HG02763 (cell line): ENCODE results near the gene SEMA4A.
"Not testable (repeated sequence)": the region's sequence is repeated elsewhere in the genome, so short reads cannot be mapped to it uniquely, and the experiment has no call there.

Experiments
- ATAC-seq: cut with Tn5 transposase; IDR thresholded peaks from one replicate; pipeline ENCODE4 v1.9.1; 2021; ENCODE audit warnings: mild to moderate bottlenecking, moderate library complexity; ENCODE audit not compliant: unreplicated experiment

SEMA4A gene

GRCh38 chr1:156118177-156118868 is 35.1 kb upstream of the SEMA4A start:
- ATAC-seq: no peak

DNA sequence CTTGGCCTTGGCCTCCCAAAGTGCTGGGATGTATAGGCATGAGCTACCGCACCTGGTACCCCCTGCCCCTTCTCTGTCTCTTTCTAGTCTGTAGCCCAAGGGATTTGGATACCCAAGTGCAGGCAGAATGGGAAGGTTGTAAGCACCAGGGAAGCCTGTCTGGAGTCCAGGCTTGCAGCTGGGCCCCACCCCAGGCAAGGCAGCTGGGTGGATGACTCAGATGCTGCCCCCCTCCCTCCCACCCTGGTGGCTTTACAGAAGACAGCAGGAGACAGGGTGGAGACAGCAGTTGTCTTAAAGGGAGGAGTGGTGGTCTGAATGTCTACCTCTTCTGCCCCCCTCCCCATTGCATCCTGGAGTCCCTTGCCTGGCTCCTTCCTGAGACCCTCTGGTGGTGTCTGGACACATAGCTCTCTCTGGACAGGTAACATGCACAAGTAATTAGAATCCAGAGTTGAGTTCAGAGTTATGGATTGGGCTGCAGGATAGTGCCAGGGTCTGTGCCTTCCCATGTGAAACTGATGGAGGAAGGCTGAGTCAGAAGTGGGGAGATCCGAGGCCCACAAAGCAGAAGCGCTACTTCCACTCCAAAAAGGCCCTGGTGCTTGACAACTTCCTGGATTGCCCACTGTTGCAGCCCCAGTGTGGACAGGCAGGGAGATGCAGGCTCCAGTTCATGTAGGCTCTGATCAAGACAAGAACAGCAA is 33.7 kb upstream of the SEMA4A start:
- no peak for ATAC-seq

- ATAC-seq: no peak
Observed at GRCh38 chr1:156120318-156120717, 33.1 kb upstream of the SEMA4A start.

DNA sequence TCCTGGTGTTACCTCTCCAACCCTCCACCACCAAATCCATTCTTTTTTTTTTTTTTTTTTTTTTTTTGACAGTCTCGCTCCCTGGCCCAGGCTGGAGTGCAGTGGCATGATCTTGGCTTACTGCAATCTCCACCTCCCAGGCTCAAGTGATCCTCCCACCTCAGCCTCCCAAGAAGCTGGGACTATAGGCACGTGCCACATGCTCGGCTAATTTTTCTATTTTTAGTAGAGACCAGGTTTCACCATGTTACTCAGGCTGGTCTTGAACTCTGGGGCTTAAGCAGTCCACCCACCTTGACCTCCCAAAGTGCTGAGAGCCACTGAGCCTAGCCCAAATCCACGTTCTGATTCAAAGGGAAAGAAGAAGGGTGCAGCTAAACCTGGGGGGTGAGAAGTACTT is 32.4 kb upstream of the SEMA4A start:
- not testable (repeated sequence) for ATAC-seq

DNA sequence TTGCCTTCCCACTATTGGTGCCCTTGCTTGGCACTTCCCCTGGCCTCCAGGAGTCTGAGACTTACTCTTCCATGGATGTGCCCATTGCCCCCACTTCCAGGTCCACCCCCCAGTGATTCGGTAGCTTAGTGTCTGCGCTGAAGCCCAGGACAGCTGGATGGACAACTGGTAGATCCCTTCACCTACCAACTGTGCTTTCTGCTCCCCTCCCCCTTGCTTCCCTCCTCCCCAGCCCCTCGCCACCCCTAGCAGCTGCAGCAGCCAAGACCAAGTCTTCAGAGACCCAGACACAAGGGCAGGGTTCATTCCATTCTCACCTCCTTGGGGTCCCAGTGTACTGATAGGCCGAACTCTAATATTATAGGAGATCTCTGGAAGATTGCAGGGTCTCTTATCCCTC is 31.9 kb upstream of the SEMA4A start:
- ATAC-seq: no peak

- ATAC-seq: no peak
Observed at GRCh38 chr1:156122086-156122485, 31.3 kb upstream of the SEMA4A start.

DNA sequence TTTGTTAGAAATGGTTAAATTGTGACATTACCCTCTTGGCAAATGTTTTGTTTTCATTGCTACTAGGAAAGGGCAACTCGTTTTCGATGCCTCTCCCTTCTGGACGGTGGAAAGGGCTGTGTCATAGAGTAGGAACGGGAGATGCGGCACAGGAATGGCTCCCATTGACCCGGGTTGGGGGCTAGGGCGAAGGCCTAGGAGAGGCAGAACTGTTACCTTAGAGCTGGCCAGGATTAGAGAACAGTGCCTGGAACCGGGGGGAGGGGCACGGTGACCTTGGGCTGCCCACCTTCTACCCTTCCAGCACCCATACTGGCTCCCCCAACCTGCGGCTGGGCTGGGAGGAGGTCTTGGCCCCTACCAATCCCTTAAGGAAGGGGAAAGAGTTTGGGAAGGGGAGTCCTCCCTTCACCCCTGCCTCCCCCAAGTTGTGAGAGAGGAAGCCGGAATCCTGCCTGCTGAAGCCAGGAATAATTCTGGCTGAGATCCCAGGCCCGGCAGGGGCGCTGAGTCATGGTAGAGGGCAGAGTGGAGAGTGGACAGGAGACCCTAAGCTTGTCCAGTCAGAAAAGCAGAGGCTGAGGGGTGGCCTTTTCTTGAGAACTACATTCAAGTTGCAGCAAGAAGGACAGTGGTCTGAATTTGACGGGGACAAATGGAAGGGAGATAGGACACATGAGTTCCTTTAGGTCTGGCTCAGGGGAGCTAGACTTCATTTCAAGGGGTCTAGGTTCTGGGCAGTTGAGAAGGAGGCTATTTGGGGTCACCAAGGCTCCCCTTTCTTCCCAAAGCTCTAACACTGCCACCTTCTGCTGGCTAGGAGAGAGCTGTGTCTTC is 30.6 kb upstream of the SEMA4A start:
- ATAC-seq: no peak

- no peak for ATAC-seq
Observed at GRCh38 chr1:156123356-156124196, 29.8 kb upstream of the SEMA4A start.

DNA sequence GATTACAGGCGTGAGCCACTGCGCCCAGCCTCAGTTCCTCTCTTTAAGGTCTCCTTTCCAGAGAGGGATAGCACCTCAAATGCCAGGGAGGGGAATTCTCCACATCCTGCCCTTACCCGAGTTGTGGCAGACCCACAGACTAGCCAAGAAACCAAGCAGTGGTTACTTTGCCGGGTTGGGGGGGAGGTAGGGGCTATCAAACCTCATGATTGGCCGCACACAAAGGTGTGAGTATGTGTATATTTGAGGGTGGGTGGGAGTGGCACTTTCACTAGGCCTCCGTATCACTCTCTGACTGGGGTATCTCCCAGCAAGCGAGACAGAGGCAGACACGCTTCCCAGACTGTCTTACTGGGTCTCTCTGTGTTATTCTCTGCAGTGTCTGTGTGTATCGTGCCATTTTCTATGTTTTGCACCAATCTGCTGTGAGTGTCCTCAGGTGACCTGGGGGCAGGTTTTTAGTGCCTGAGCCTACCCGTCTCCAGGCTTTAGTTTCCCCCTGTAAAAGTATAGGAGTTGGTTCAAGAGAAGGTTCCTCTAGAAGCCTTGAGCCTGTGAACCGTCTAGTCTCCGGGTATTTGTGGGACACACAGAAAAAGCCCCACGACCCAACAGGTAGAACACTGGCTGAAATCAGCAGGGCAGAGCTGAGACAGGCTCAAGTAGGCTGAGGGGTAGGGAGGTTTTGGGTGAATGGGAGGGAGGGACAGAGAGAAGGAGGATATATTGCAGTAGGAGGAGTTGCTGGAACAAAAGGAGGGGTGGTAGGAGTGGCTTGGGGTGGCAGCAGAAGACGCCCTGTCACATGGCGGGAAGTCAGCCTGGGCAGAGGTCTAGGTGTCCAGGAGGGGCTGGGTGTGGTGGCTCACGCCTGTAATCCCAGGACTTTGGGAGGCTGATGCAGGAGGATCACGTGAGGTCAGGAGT is 28.6 kb upstream of the SEMA4A start:
- no peak for ATAC-seq

- ATAC-seq: not testable (repeated sequence)
Observed at GRCh38 chr1:156125544-156125943, 27.8 kb upstream of the SEMA4A start.

GRCh38 chr1:156126043-156126629 is 27.2 kb upstream of the SEMA4A start:
- ATAC-seq: peak; percentile 39

- peak; percentile 32 for ATAC-seq
Observed at GRCh38 chr1:156126630-156127534, 26.5 kb upstream of the SEMA4A start.

DNA sequence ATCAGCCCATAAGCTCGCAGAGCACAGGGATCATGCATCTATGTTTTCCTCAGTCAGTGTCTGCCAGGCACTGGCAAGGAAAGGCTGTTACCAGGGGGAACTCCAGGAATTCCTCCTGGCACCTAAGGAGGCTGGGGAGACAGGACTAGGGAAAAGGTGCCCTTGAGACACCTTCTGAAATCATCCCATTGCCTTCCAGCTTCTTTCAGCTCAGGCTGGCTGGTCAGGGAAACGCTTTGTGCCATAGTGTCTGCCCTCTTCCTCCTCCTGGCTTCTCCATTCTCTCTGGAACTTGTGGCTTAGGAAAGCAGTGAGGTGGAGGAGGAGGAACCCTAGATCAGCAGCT is 25.1 kb upstream of the SEMA4A start:
- ATAC-seq: no peak

- ATAC-seq: no peak
Observed at GRCh38 chr1:156128654-156129597, 24.5 kb upstream of the SEMA4A start.

- ATAC-seq: no peak
Observed at GRCh38 chr1:156129687-156130577, 23.5 kb upstream of the SEMA4A start.

DNA sequence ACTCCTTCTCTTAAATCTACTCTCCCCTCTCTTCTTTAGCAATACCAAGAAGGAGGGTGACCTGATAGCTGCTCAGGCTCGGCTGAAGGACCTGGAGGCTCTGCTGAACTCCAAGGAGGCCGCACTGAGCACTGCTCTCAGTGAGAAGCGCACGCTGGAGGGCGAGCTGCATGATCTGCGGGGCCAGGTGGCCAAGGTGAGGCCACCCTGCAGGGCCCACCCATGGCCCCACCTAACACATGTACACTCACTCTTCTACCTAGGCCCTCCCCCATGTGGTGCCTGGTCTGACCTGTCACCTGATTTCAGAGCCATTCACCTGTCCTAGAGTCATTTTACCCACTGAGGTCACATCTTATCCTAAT is 22.8 kb upstream of the SEMA4A start:
- no peak for ATAC-seq
